ENCODE data around the gene PUM2.
"Not testable (repeated sequence)": the region's sequence is repeated elsewhere in the genome, so short reads cannot be mapped to it uniquely, and the experiment has no call there.

PUM2 gene

DNA sequence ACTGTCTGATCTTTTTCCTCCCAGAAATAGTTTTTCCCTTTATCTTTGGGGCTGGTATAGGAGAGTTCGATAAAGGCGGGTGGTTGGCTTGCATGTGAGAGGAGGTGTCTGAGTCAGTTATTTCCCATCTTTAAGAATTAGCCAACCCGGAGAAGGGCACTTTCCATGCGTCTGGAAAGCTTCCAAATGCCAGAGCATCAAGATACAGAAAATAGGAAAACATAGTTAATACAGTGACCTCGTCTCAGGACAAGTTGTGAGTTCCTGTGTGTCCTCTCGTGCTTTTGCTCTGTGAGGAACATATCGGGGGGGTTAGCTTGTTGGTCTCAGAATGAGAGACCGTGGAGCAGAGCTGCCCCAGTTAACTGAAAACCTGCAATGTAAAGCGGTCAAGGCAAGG, 18.7 kb upstream of the PUM2 start:
- FAIRE-seq = no peak
- DNase-seq (ENCODE audit: insufficient read length, low spot score) = no peak

DNA sequence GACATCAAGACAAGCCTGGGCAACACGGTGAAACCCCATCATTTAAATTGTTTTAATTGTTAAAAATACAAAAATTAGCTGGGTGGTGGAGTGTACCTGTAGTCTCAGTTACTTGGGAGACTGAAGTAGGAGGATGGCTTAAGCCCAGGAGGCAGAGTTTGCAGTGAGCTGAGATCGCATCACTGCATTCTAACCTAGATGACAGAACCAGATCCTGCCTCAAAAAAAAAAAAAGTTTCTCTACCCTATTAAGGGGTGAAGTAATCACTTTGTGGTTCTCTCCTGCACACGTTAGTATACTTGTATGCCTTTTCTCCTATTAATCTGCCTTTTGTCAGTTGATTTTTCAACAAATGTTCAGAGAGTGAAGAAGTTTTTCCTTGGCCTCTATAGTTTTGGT, 18.1 kb upstream of the PUM2 start:
- FAIRE-seq (no peak), DNase-seq (ENCODE audit: insufficient read length, low spot score) (no peak)
- TF ChIP-seq, protein P1, sequence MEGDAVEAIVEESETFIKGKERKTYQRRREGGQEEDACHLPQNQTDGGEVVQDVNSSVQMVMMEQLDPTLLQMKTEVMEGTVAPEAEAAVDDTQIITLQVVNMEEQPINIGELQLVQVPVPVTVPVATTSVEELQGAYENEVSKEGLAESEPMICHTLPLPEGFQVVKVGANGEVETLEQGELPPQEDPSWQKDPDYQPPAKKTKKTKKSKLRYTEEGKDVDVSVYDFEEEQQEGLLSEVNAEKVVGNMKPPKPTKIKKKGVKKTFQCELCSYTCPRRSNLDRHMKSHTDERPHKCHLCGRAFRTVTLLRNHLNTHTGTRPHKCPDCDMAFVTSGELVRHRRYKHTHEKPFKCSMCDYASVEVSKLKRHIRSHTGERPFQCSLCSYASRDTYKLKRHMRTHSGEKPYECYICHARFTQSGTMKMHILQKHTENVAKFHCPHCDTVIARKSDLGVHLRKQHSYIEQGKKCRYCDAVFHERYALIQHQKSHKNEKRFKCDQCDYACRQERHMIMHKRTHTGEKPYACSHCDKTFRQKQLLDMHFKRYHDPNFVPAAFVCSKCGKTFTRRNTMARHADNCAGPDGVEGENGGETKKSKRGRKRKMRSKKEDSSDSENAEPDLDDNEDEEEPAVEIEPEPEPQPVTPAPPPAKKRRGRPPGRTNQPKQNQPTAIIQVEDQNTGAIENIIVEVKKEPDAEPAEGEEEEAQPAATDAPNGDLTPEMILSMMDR (IDR thresholded peaks at IDR 0.05; ENCODE audit: insufficient read depth, missing control alignments) = no peak

More for the DNA sequence above, 18.7 kb upstream of the PUM2 start:
- TF ChIP-seq, protein P1 (IDR thresholded peaks at IDR 0.05; ENCODE audit: insufficient read depth, missing control alignments) = no peak

DNA sequence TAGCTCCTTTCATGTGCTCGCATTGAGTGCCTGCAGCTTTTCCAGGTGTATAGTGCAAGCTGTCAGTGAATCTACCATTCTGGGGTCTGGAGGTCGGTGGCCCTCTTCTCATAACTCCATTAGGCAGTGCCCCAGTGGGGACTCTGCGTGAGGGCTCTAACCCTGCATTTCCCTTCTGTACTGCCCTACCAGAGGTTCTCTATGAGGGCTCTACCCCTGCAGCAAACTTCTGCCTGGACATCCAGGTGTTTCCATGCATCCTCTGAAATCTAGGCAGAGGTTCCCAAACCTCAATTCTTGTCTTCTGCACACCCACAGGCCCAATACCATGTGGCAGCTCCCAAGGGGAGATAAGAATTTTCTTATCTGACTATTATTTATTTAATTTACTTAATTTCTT, 17.3 kb upstream of the PUM2 start:
- not testable (repeated sequence) for DNase-seq (ENCODE audit: insufficient read length, low spot score); FAIRE-seq

DNA sequence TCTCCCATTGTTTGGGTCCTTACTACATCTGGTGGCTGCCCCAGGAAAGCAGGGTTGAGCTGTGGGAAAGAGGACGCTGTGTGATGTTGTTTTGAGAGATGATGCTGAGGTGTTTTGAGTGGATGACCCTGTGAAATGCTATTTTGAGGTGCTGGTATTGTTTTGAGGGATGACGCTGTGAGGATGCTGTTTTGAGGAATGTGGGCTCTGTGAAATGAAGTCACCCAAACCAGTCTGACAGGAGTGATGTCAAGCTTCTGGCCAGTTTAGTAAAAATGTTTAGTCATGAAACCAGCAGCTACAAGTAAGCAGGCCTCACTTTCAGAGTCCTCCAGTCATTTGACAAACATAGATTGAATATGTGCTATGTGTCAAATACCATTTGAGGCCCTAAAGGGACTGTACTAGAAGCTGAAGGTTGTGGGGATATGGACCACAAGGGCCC, 16.1 kb upstream of the PUM2 start:
- DNase-seq (ENCODE audit: insufficient read length, low spot score) = no peak
- TF ChIP-seq, protein P1 (IDR thresholded peaks at IDR 0.05; ENCODE audit: insufficient read depth, missing control alignments) = no peak
- no peak for FAIRE-seq

DNA sequence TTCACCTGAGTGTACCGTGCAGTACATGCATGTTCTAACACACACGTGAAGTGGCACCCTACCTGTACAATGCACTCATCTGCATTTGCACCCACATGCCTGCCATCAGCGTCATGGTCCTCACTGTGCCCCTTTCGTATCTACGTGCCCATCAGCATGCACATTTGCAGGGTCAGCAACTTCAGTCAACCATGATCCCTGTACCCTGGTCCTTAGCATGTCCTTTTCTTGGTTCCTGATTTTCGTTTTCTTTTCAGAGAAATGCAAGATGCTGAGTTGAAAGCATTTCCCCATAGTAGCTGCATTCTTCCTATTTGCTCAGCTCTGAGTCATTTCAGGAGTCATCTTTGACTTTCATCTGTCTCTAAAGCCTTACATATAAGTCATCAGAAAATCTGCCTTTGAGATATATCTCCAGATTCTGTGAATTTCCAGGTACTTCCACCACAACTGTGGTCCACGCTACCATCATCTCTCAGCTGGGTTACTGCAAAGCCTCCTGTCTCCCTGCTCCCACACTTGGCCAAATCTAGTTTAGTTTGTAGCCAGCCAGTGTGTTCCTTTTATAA, 14.7 kb upstream of the PUM2 start:
- no peak for FAIRE-seq
- TF ChIP-seq, protein P1 (IDR thresholded peaks at IDR 0.05; ENCODE audit: insufficient read depth, missing control alignments) = no peak
- no peak for DNase-seq (ENCODE audit: insufficient read length, low spot score)

DNA sequence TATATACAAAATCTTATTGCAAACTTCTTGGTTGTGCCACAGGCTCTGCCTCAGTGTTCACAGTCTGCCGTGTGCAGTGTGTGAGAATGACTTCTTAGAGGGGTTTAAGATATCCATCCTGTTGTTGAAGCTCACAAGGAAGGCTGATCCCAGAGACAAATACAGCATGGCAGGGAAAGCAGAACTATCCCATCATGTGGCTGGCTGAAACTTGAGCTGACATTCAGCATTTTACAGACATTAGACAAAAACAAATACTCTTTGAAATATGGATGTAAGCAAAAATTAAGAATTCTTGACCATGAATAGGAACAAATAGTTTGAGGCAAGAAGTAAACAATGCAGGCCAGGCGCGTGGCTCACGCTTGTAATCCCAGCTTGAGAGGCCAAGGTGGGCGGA, 12.9 kb upstream of the PUM2 start:
- TF ChIP-seq, protein P1 (IDR thresholded peaks at IDR 0.05; ENCODE audit: insufficient read depth, missing control alignments) = no peak
- FAIRE-seq (no peak), DNase-seq (ENCODE audit: insufficient read length, low spot score) (no peak)

DNA sequence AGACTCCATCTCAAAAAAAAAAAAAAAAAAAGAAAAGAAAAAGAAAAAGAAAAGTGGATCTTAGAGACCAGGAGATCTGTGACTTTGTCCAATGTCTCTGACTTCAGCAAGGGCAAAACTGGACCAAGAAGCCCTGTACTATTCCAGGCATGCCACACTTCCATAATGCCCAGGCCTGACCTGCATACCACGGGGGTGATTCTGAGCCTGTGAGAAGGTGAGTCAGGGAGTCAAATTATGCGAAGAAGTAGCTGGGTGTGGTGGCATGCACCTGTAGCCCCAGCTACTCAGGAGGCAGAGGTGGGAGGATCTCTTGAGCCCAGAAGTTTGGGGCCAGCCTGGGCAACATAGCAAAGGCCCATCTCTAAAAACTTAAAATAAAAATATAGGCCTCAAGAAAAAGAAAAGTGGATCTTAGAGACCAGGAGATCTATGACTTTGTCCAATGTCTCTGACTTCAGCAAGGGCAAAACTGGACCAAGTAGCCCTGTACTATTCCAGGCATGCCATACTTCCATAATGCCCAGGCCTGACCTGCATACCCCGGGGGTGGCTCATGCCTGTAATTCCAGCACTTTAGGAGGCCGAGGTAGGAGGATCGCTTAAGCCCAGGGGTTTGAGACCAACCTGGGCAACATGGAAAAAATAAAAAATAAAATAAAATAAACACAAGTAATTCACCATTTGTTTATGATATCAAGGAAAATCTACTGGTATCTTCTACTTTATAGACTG, 12.2 kb upstream of the PUM2 start:
- DNase-seq (ENCODE audit: insufficient read length, low spot score) = no peak
- FAIRE-seq = no peak
- TF ChIP-seq, protein P1 (IDR thresholded peaks at IDR 0.05; ENCODE audit: insufficient read depth, missing control alignments) = no peak
